Esophagus squamous epithelium (tissue), 4 donors: ENCODE results near the gene CLTCL1.

ENCODE experiments used
- CTCF ChIP-seq, 6 experiments: fragments of 450-650 bp in 4 of 6; fragments of 200-600 bp in 2 of 6; sonication (generic) in 2 of 6; IDR thresholded peaks; one replicate each; pipeline ENCODE4 v1.5.1; 2016 to 2019; ENCODE audit warnings: antibody characterized with exemption in 6 of 6, mild to moderate bottlenecking in 4 of 6, moderate library complexity in 4 of 6
- POLR2A ChIP-seq, 4 donors: fragments of 450-650 bp; IDR thresholded peaks; one replicate each; pipeline ENCODE4 v1.6.1; 2017; ENCODE audit warnings: antibody characterized with exemption in 4 of 4, mild to moderate bottlenecking in 4 of 4, moderate library complexity in 3 of 4

GRCh38 chr22:19204640-19205039 is 86.9 kb downstream of the CLTCL1 start:
- TF ChIP-seq CTCF (IDR thresholded peaks at IDR 0.05) (no peak), POLR2A (IDR thresholded peaks at IDR 0.05) (no peak)
